Tibial artery (tissue), 4 donors: ENCODE measurements around the gene FOXN1.

Experiments
- DNase-seq, 2 donors: peaks; one replicate each; pipeline ENCODE4 v3.0.0-alpha.2; 2019
- H3K27ac ChIP-seq, 2 donors: fragments of 200-600 bp; sonication (generic) in 1 of 2; 1 replicate in 1 of 2; 2 replicates in 1 of 2; pipeline ENCODE4 v1.5.1; 2018 to 2019; ENCODE audit warnings: mild to moderate bottlenecking in 1 of 2
- H3K27me3 ChIP-seq, 2 donors: fragments of 200-600 bp; sonication (generic) in 1 of 2; one replicate each; pipeline versions ENCODE4 v1.5.1 to v1.6.0; 2016 to 2019
- H3K36me3 ChIP-seq, 3 donors: fragments of 200-600 bp; sonication (generic) in 2 of 3; one replicate each; pipeline ENCODE4 v1.5.1; 2016 to 2019; ENCODE audit warnings: mild to moderate bottlenecking in 2 of 3
- H3K4me1 ChIP-seq, 4 donors: fragments of 200-600 bp; sonication (generic) in 2 of 4; 1 replicate in 3 of 4; 2 replicates in 1 of 4; pipeline ENCODE4 v1.5.1; 2016 to 2019
- H3K4me3 ChIP-seq, 2 donors: fragments of 200-600 bp; sonication (generic) in 1 of 2; 1 replicate in 1 of 2; 2 replicates in 1 of 2; pipeline ENCODE4 v1.5.1; 2018 to 2019; ENCODE audit warnings: mild to moderate bottlenecking in 2 of 2
- H3K9me3 ChIP-seq, 3 donors: fragments of 200-600 bp; sonication (generic) in 1 of 3; one replicate each; pipeline ENCODE4 v1.5.1; 2016 to 2019
- intact Hi-C: fragments of 100-400 bp; cut with DNase I; formaldehyde crosslinking; loops from one replicate; pipeline ENCODE4 v1.15.0; 2023; ENCODE audit warnings: low total_unique reads
- TF ChIP-seq, protein P1 (sequence below), 2 experiments: fragments of 200-600 bp in 1 of 2; fragments of 450-650 bp in 1 of 2; IDR thresholded peaks; one replicate each; pipeline ENCODE4 v1.5.1; 2017 to 2019; ENCODE audit warnings: antibody characterized with exemption in 2 of 2, mild to moderate bottlenecking in 1 of 2, moderate library complexity in 1 of 2

Gene FOXN1

GRCh38 chr17:28548417-28549130, 42.4 kb downstream of the FOXN1 start:
- intact Hi-C loops, result no loop called here
- Histone ChIP-seq H3K4me1 (peaks cover 0 to 21% (median 12%) of the 10 kb centered on the region in 4 donors), H3K36me3 (peaks cover 2 to 16% (median 7%) of the 10 kb centered on the region in 3 donors), H3K27me3 (no peaks in the 10 kb centered on the region), H3K4me3 (no peak overlapping the region), H3K27ac (no peak overlapping the region), H3K9me3 (no peaks in the 10 kb centered on the region)
- DNase-seq, result no peak
- TF ChIP-seq, protein P1, sequence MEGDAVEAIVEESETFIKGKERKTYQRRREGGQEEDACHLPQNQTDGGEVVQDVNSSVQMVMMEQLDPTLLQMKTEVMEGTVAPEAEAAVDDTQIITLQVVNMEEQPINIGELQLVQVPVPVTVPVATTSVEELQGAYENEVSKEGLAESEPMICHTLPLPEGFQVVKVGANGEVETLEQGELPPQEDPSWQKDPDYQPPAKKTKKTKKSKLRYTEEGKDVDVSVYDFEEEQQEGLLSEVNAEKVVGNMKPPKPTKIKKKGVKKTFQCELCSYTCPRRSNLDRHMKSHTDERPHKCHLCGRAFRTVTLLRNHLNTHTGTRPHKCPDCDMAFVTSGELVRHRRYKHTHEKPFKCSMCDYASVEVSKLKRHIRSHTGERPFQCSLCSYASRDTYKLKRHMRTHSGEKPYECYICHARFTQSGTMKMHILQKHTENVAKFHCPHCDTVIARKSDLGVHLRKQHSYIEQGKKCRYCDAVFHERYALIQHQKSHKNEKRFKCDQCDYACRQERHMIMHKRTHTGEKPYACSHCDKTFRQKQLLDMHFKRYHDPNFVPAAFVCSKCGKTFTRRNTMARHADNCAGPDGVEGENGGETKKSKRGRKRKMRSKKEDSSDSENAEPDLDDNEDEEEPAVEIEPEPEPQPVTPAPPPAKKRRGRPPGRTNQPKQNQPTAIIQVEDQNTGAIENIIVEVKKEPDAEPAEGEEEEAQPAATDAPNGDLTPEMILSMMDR (IDR thresholded peaks at IDR 0.05), result no peak

DNA sequence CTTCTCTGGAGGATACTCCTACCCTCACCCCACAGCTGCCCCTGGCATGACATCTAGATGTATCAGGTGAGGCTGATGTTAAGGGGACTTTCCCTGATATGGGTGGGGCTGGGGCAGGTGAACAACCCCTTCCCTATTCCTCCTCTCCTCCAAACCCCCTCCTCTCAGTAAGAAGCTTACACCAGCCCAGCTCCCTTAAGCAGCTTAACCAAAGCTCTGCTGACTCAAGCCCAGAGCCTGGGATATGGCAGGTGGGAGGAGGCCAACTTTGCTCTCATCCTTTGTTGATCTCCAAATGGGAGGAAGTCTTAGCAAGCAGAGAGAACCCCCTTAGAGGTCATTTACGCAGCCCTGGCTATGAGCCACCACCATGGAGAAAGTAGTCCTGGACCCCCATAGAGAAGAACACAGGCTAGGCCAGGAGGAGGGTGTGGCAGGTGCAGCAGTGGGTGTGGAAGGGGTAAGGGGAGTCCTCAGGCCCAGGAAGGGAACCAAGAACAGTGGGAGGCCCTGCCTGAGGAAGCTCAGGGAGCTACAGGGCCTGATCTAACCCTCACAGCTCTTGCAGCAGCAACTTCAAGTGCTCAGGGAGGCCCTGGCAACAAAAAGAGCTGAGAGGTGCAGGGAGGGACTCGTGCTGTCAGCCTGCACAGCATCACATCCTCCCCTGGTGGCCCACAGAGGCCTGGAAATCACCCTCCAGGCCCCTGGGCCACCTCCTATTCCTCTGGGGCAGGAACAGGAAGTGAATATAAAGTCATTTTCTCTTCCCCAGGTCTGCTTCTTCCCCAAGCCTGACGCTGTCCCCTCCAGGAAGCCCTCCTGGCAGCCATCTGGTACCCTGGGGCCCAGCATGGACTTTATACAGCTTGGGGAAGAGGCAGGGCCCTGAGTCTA, 43.3 kb downstream of the FOXN1 start:
- Histone ChIP-seq H3K36me3 (peaks cover 9 to 25% (median 16%) of the 10 kb centered on the region in 3 donors), H3K27me3 (no peaks in the 10 kb centered on the region), H3K4me1 (peaks cover 0 to 21% (median 12%) of the 10 kb centered on the region in 4 donors), H3K27ac (no peak overlapping the region), H3K4me3 (no peak overlapping the region), H3K9me3 (no peaks in the 10 kb centered on the region)
- DNase-seq, result no peak
- TF ChIP-seq, protein P1 (IDR thresholded peaks at IDR 0.05), result no peak
- intact Hi-C loops, result loop anchor here (5.0 to 10.0 kb wide), 2 partner anchors 63 to 505 kb away; partner anchors contain the start of genes NLK and RSKR

DNA sequence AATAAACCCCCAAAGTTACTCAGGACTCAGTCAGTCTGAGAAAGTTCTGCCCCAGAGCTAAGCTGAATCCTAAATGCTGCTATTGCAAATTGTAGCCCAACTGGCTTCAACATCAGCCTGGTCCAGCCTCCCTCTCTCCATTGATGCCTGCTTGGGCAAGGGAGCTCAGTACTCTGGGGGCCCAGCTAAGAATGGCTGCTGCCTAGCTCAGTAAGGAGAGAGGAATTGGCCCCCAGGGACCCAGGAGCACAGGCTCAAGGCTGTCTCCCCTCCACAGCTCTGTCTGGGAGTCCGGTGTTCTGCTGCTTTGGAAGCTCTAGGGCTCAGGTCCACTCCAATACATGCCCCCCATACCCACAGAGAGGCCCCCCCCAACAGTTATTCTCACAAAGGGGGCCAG, 44.7 kb downstream of the FOXN1 start:
- Histone ChIP-seq H3K4me1 (peaks cover 0 to 21% (median 12%) of the 10 kb centered on the region in 4 donors), H3K4me3 (no peak overlapping the region), H3K9me3 (no peaks in the 10 kb centered on the region), H3K27ac (no peak overlapping the region), H3K36me3 (peaks cover 20 to 39% (median 30%) of the 10 kb centered on the region in 3 donors), H3K27me3 (no peaks in the 10 kb centered on the region)
- TF ChIP-seq, protein P1 (IDR thresholded peaks at IDR 0.05), result no peak
- intact Hi-C loops, result loop anchor here (5.0 to 10.0 kb wide), 2 partner anchors 61 to 506 kb away; partner anchors contain the start of genes NLK and RSKR
- no peak for DNase-seq

GRCh38 chr17:28551421-28552175, 45.5 kb downstream of the FOXN1 start:
- Histone ChIP-seq H3K4me3 (peak overlapping the region; percentile 79 to 87), H3K27me3 (no peaks in the 10 kb centered on the region), H3K27ac (peak overlapping the region; percentile 74 to 75), H3K36me3 (peaks cover 27 to 46% (median 37%) of the 10 kb centered on the region in 3 donors), H3K9me3 (no peaks in the 10 kb centered on the region), H3K4me1 (peaks cover 0 to 21% (median 12%) of the 10 kb centered on the region in 4 donors)
- TF ChIP-seq, protein P1 (IDR thresholded peaks at IDR 0.05), result no peak
- intact Hi-C loops, result loop anchor here (5.0 to 10.0 kb wide), 2 partner anchors 61 to 507 kb away; partner anchors contain the start of genes NLK and RSKR
- DNase-seq, result no peak
